ENCODE data around the gene CLTC. TPM values are rescaled to one million over a fixed set of nuclear protein-coding genes. Genes with fewer than 3 reads are reported as not detected.

CLTC gene
- total and polyA plus RNA-seq, 2 of the 13 experiments (the other 11 are each of a cell fraction or from before 2014, with no cell fraction given): 134 to 283 TPM

DNA sequence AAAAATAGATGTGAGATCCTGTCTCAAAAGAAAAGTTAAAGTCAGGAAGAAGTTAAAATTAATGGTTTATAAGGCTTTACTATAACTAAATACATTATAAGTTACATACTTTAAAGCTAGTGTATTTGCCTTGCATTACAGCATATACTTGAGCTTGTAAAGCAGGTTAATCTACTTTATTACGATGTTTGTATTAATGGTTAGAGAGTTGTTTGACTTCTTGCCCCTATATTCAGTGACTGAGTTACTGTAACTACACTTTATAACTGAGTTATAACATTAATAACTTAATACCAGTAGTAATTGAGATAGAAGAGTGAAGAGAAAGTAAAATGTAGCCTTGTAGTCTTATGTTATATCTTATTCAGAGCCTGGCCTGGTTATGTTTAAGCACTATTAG lies 22.9 kb downstream of the CLTC start (continued):
- TF ChIP-seq CSRNP2 (CRISPR knock-in tag; conservative IDR thresholded peaks at IDR 0.05; ENCODE audit: low read depth) (no peak), NCOR1 (IDR thresholded peaks at IDR 0.05; ENCODE audit: borderline replicate concordance, low read length) (no peak), ZNF143 (CRISPR knock-in tag; IDR thresholded peaks at IDR 0.05) (no peak), MAFK (conservative IDR thresholded peaks at IDR 0.05 in 1 of 2, IDR thresholded peaks at IDR 0.05 in 1 of 2; ENCODE audit: low read length in 2 of 2) (no peak)

GRCh38 chr17:59643159-59644140 lies 23.8 kb downstream of the CLTC start:
- TF ChIP-seq RFXANK (CRISPR knock-in tag; IDR thresholded peaks at IDR 0.05) (0 out of 2 replicates have a peak, but pooled peaks have one; percentile 29), SP4 (CRISPR knock-in tag; IDR thresholded peaks at IDR 0.05) (no peak), RFX5 (IDR thresholded peaks at IDR 0.05; ENCODE audit: low read depth, low read length) (peak; percentile 87)
- no TSS peak for BruUV-seq (replicated peaks)

More at GRCh38 chr17:59643159-59644140, 23.8 kb downstream of the CLTC start:
- Histone ChIP-seq H3K4me3 (replicated peaks in 1 of 3; ENCODE audit: insufficient read depth in 1 of 3, low read depth in 2 of 3, low read length in 3 of 3) (no peak overlapping the region), H3K9me3 (ENCODE audit: low read length) (no peaks in the 10 kb centered on the region), H2AFZ (ENCODE audit: low read length) (no peak overlapping the region), H3K27ac (ENCODE audit: extremely low read length, insufficient read depth, low read length) (no peak overlapping the region), H3K27me3 (ENCODE audit: control insufficient read depth in 1 of 2, insufficient read depth in 2 of 2, low read length in 2 of 2) (no peaks in the 10 kb centered on the region), H4K20me1 (ENCODE audit: insufficient read depth, low read length) (peaks cover 68% of the 10 kb centered on the region), H3K79me2 (ENCODE audit: insufficient read depth, low read length) (peaks cover 81% of the 10 kb centered on the region), H3K4me2 (ENCODE audit: low read depth, low read length) (no peak overlapping the region), H3K9ac (ENCODE audit: insufficient read depth, low read depth, low read length) (no peak overlapping the region), H3K4me1 (ENCODE audit: insufficient read depth, low read length) (peaks cover 22% of the 10 kb centered on the region), H3K36me3 (replicated peaks in 1 of 2; ENCODE audit: control insufficient read depth in 1 of 2, insufficient read depth in 2 of 2, low read length in 2 of 2) (peaks cover 19 to 55% of the 10 kb centered on the region in 2 experiments)
- ChIA-PET POLR2A (interaction anchor here (0.9 to 1.7 kb wide), 2 partner anchors 9 to 24 kb away, joined by 3 read pairs; partner anchors contain the start of gene CLTC), CTCF (ENCODE audit: low intra/inter-chr PET ratio, low total read pairs) (no interaction called here)
- FAIRE-seq (no peak), DNase-seq (ENCODE audit: low spot score) (no peak), ATAC-seq (peak; percentile 38; the same call in 2 of the 3 replicates)
- in situ Hi-C loops (cut with HindIII; ENCODE audit: extremely low pct_ligation_motif_present, low pct_unique_long_range_greater_than_20kb) (no loop called here), intact Hi-C loops (cut with micrococcal nuclease; ENCODE audit: unreplicated experiment) (no loop called here)
- 96% methylated on average over 5 of the region's 5 CpGs for WGBS (ENCODE audit: low lambda C conversion rate)
